AML-193 (cell line): ENCODE data around the gene KLHDC7B.
"Not testable (repeated sequence)": the region's sequence is repeated elsewhere in the genome, so short reads cannot be mapped to it uniquely, and the experiment has no call there.

ENCODE experiments used
- DNase-seq, 2 experiments: peaks; one replicate each; lab custom pipeline; 2025; lab: John Stamatoyannopoulos, UW

The KLHDC7B gene

GRCh38 chr22:50517495-50518260, 28.0 kb upstream of the KLHDC7B start:
- no peak for DNase-seq

DNA sequence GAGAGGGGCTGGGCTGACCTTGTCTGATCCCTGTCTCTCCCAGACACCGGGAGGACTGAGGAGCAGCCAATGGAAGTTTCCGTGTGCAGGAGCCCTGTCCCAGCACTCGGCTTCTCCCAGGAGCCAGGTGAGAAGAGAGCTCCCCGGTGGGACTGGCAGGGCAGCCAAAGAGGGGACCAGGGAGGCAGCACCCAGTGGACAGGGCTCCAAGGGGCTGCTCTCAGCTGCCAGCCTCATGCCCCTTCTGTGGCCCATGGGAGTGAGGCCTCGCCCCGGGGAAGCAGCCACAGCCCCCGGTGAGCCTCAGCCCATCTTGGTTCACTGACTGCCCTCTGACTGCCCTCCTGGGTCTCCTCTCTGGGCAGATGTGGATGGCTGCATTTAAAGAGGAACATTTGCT, 27.1 kb upstream of the KLHDC7B start:
- no peak for DNase-seq

GRCh38 chr22:50519151-50519550, 26.5 kb upstream of the KLHDC7B start:
- DNase-seq, result no peak

DNA sequence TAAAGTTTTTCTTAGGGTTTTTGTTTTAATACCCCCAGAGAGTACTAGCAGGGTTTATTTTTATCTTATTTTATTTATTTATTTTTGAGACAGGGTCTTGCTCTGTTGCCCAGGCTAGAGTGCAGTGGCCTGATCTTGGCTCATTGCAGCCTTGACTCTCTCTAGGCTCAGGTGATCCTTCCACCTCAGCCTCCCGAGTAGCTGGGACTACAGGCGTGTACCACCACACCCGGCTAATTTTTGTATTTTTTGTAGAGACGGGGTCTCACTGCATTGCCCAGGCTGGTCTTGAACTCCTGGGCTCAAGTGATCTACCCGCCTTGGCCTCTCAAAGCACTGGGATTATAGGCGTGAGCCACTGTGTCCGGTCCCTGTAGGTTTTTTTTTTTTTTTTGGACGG, 25.5 kb upstream of the KLHDC7B start:
- DNase-seq, result not testable (repeated sequence)

- no peak for DNase-seq
Measured at GRCh38 chr22:50520826-50521453, 24.8 kb upstream of the KLHDC7B start.

- no peak for DNase-seq
Measured at GRCh38 chr22:50521710-50522109, 24.0 kb upstream of the KLHDC7B start.

DNA sequence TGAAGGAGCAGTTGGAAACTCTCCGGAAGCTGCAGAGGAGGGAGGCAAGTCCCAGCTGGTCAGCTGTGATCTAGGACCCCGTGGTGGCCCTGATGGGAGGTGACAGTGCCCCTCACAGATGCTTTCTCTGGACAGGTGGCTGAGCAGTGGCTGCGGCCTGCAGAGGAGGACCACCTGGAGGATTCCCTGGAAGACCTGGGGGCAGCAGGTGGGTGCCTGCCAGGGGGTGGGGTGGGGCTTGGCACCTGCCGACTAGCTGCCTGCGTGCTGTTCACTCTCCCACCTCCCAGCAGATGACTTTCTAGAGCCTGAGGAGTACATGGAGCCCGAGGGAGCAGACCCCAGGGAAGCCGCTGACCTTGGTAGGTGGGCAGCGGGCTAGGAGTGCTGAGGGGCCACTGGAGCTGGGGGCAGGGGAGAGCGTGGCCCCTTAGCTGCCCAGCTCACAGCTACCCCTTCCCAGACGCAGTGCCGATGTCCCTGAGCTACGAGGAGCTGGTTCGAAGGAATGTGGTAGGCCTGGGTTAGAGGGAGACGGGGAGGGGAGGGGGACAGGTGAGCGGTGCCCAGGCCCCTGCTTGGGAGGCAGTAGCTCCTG, 23.4 kb upstream of the KLHDC7B start:
- DNase-seq, result no peak

DNA sequence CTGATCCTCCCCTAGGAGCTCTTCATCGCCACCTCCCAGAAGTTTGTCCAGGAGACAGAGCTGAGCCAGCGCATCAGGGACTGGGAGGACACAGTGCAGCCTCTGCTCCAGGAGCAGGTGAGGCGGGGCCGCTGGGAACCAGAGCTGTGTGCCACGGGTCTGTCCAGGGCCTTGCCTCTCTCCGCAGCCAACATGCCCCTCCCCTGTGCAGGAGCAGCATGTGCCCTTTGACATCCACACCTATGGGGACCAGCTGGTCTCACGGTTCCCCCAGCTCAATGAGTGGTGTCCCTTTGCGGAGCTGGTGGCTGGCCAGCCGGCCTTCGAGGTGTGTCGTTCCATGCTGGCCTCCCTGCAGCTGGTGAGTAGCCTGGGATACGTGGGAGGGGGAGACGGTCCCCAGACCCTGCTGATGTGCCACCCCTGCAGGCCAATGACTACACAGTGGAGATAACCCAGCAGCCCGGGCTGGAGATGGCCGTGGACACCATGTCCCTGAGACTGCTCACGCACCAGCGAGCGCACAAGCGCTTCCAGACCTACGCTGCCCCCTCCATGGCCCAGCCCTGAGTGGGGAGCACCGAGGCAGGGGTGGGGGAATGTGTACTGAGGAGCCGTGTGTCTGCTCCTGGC, 22.8 kb upstream of the KLHDC7B start:
- DNase-seq, result no peak

GRCh38 chr22:50523458-50523805, 22.3 kb upstream of the KLHDC7B start:
- DNase-seq, result no peak

- DNase-seq, result no peak
Measured at GRCh38 chr22:50523806-50524675, 21.7 kb upstream of the KLHDC7B start.

DNA sequence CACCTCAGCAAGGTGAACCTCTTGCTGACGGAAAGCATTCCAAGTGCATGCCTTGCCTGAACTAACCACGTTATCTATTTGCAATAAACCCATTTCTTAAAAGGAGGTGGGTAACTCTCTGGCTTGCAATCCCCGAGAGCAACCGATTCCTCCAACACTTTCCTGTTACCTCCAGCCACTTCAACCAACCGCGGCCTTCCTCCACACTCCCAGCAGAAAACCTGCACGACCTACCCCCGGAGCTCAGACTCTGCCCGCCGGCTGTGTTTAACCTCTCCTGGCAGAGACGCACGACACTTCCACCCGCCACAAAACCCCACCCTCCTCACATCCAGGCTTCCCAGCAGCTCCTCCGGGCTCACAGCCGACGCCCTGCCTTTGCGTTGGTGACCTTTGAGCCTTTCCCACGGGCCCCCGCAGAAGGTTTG, 21.0 kb upstream of the KLHDC7B start:
- DNase-seq, result no peak

GRCh38 chr22:50525104-50525857, 20.4 kb upstream of the KLHDC7B start, which contains the start of gene SCO2:
TSS of gene SCO2 (minus strand) at chr22:50525598. CDS start at chr22:50524411, 1,187 bp downstream.
- peak; percentile 86 to 91 for DNase-seq

DNA sequence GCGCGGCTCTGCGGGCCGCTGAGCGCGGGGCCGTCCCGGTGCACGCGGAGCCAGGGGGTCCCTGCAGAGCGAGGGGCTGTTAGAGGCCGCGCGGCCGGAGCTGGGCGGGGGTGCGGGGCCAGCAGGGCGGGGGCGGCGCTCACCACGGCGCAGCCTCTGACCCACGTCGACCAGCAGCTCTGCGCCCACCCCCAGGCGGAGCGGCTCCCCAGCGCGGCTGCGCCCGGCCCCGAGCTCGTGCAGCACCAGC, 19.9 kb upstream of the KLHDC7B start:
- DNase-seq, result no peak

GRCh38 chr22:50526108-50526833, 19.4 kb upstream of the KLHDC7B start:
- peak; percentile 56 to 75 for DNase-seq

GRCh38 chr22:50526834-50527801, 18.6 kb upstream of the KLHDC7B start:
- DNase-seq, result peak; percentile 62 to 69

DNA sequence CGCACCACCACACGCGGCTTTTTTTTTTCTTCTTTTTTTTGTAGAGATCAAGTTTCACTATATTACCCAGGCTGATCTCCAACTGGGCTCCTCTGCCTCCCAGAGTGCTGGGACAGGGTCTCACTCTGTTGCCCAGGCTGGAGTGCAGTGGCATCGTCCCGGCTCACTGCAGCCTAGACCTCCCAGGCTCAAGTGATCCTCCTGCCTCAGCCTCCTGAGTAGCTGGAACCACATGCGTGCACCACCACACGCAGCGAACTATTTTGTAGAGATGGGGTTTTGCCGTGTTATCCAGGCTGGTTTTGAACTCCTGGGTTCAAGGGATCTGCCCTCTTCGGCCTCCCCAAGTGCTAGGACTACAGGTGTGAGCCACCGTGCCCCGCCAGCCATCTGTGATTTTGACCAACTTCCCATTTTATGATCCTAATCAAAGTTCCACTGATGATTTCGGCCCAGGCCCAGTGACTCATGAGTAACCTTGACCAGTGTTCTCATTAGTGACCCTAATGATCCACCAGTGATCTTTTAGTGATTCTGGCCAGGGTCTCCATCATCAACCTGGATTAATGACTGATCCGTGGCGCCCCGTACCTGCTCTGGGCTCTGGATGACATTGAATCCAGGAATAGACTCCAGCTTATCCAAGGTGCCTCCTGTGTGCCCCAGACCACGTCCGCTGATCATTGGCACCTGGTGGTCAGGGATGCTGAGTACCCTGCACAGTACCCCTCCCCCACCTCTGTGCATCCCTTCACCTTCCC, 17.6 kb upstream of the KLHDC7B start:
- no peak for DNase-seq

- no peak for DNase-seq
Measured at GRCh38 chr22:50528682-50529415, 16.9 kb upstream of the KLHDC7B start.

DNA sequence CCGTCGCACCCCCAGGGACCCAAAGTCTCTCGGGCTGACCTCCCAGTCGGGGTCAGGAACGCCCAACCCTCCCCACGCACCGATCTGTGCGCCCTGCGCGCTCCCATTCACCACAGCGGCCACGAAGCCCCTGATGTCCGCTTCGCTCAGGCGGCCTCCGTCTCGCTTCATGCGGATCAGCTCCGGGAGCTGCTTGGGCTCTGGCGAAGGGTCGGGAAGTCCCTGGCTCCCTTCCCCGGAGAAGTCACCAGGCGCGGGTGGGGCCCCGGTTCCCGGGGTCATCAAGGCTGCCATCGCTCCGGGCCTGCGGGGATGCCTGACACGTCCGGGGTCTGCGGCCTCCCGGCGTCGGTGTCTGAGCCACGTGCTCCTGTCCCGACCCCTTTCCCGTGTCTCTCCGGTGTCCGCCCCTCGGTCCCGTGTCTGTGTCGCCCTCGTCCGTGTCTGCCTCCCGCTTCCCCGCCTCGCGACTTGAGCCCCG, 16.2 kb upstream of the KLHDC7B start:
- no peak for DNase-seq
